ENCODE measurements around the gene NEK1. TPM values are rescaled to one million over a fixed set of nuclear protein-coding genes. Genes with fewer than 3 reads are reported as not detected.
"Not testable (repeated sequence)": the region's sequence is repeated elsewhere in the genome, so short reads cannot be mapped to it uniquely, and the experiment has no call there.

Gene NEK1
- total and polyA plus RNA-seq, 2 donors (not counting 3 experiments of a cell fraction or from before 2014, with no cell fraction given), result 2.6 to 10.1 TPM

GRCh38 chr4:169546548-169546947 lies 65.8 kb downstream of the NEK1 start:
- H3K9ac ChIP-seq (replicated peaks; ENCODE audit: extremely low read depth, insufficient read depth, low read length); H3K79me2 ChIP-seq (ENCODE audit: control insufficient read depth, insufficient read depth, low read length); H4K20me1 ChIP-seq (replicated peaks; ENCODE audit: control insufficient read depth, extremely low read depth, insufficient read depth, low read length); H3K4me1 ChIP-seq (ENCODE audit: control insufficient read depth, extremely low read depth, insufficient read depth, low read length); POLR2A ChIA-PET; H3K9me3 ChIP-seq (replicated peaks; ENCODE audit: control insufficient read depth, insufficient read depth, low read length); H3K36me3 ChIP-seq (ENCODE audit: control insufficient read depth in 2 of 2, extremely low read depth in 1 of 2, insufficient read depth in 2 of 2, low read length in 2 of 2); CTCF ChIA-PET; H2AFZ ChIP-seq (ENCODE audit: low read depth, low read length); dilution Hi-C loops (cut with MboI; ENCODE audit: extremely low pct_ligation_motif_present, low sequenced_read_pairs); H3K27ac ChIP-seq (ENCODE audit: insufficient read depth, low read depth, low read length); H3K27me3 ChIP-seq (ENCODE audit: control insufficient read depth in 2 of 2, insufficient read depth in 2 of 2, low read length in 2 of 2); FAIRE-seq; H3K9me1 ChIP-seq (replicated peaks; ENCODE audit: control insufficient read depth, extremely low read depth, insufficient read depth, low read length); H3K4me3 ChIP-seq (replicated peaks in 1 of 3; ENCODE audit: insufficient read depth in 1 of 3, low read depth in 1 of 3, low read length in 3 of 3); H3K4me2 ChIP-seq (ENCODE audit: insufficient read depth, low read length); DNase-seq (ENCODE audit: low read depth, low spot score); BruUV-seq (replicated peaks); intact Hi-C loops (cut with micrococcal nuclease): not testable (repeated sequence)

DNA sequence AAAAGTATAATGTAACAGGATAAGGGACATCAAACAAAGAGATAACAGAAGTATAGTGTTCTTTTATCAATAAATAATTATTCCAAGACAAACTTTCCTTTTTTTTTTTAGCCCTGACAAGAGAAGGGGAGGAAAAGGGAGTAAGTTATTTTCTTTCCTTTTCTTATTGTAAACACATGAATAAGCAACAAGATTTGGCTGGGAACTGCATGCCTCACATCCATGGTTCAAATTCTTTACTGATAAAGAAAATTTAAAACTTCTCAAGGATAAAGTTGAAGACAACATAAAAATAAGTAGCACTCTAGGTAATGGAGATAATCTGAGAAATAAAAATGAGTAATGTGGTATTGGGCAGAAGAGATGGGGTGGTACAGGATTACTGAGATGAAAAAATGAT lies 71.6 kb downstream of the NEK1 start:
- H3K9me3 ChIP-seq (replicated peaks; ENCODE audit: control insufficient read depth, insufficient read depth, low read length), result no peaks in the 10 kb centered on the region
- CTCF ChIA-PET, result no interaction called here
- no peak overlapping the region for H3K9ac ChIP-seq (replicated peaks; ENCODE audit: extremely low read depth, insufficient read depth, low read length)
- intact Hi-C loops (cut with micrococcal nuclease), result no loop called here
- no peak overlapping the region for H3K27ac ChIP-seq (ENCODE audit: insufficient read depth, low read depth, low read length)
- no peak for DNase-seq (ENCODE audit: low read depth, low spot score)
- BruUV-seq (replicated peaks), result no TSS peak
- POLR2A ChIA-PET, result no interaction called here
- no peaks in the 10 kb centered on the region for H4K20me1 ChIP-seq (replicated peaks; ENCODE audit: control insufficient read depth, extremely low read depth, insufficient read depth, low read length)
- TF ChIP-seq EZH2 (IDR thresholded peaks at IDR 0.05; ENCODE audit: borderline replicate concordance, low read depth, low read length, severe bottlenecking), result no peak
- no peak for TF ChIP-seq GATA2 (IDR thresholded peaks at IDR 0.05; ENCODE audit: insufficient read depth, insufficient read length, low read depth, low read length)
- TF ChIP-seq MYC (IDR thresholded peaks at IDR 0.05; ENCODE audit: low read depth, low read length), result no peak
- TF ChIP-seq, protein P1, sequence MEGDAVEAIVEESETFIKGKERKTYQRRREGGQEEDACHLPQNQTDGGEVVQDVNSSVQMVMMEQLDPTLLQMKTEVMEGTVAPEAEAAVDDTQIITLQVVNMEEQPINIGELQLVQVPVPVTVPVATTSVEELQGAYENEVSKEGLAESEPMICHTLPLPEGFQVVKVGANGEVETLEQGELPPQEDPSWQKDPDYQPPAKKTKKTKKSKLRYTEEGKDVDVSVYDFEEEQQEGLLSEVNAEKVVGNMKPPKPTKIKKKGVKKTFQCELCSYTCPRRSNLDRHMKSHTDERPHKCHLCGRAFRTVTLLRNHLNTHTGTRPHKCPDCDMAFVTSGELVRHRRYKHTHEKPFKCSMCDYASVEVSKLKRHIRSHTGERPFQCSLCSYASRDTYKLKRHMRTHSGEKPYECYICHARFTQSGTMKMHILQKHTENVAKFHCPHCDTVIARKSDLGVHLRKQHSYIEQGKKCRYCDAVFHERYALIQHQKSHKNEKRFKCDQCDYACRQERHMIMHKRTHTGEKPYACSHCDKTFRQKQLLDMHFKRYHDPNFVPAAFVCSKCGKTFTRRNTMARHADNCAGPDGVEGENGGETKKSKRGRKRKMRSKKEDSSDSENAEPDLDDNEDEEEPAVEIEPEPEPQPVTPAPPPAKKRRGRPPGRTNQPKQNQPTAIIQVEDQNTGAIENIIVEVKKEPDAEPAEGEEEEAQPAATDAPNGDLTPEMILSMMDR (IDR thresholded peaks at IDR 0.05; ENCODE audit: extremely low read depth in 1 of 2, insufficient read depth in 1 of 2, low read depth in 1 of 2, low read length in 2 of 2), result no peak
- no peak for TF ChIP-seq POLR2A (IDR thresholded peaks at IDR 0.05; ENCODE audit: low read depth, low read length)
- TF ChIP-seq JUN (IDR thresholded peaks at IDR 0.05; ENCODE audit: borderline replicate concordance, insufficient read depth, insufficient read length, low read depth), result no peak
- no peak for TF ChIP-seq FOS (IDR thresholded peaks at IDR 0.05; ENCODE audit: borderline replicate concordance, insufficient read depth, low read length)
- TF ChIP-seq, protein P2, sequence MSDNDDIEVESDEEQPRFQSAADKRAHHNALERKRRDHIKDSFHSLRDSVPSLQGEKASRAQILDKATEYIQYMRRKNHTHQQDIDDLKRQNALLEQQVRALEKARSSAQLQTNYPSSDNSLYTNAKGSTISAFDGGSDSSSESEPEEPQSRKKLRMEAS (IDR thresholded peaks at IDR 0.05; ENCODE audit: insufficient read depth, insufficient read length), result no peak
- TF ChIP-seq POLR2AphosphoS5 (IDR thresholded peaks at IDR 0.05; ENCODE audit: insufficient read depth, low read depth, low read length), result no peak
- no peaks in the 10 kb centered on the region for H3K4me1 ChIP-seq (ENCODE audit: control insufficient read depth, extremely low read depth, insufficient read depth, low read length)
- no peak overlapping the region for H3K4me2 ChIP-seq (ENCODE audit: insufficient read depth, low read length)
- H3K79me2 ChIP-seq (ENCODE audit: control insufficient read depth, insufficient read depth, low read length), result no peaks in the 10 kb centered on the region
- no peaks in the 10 kb centered on the region for H3K9me1 ChIP-seq (replicated peaks; ENCODE audit: control insufficient read depth, extremely low read depth, insufficient read depth, low read length)
- H3K27me3 ChIP-seq (ENCODE audit: control insufficient read depth in 2 of 2, insufficient read depth in 2 of 2, low read length in 2 of 2), result no peaks in the 10 kb centered on the region
- H3K36me3 ChIP-seq (ENCODE audit: control insufficient read depth in 2 of 2, extremely low read depth in 1 of 2, insufficient read depth in 2 of 2, low read length in 2 of 2), result no peaks in the 10 kb centered on the region
- FAIRE-seq, result no peak
- H3K4me3 ChIP-seq (replicated peaks in 1 of 3; ENCODE audit: insufficient read depth in 1 of 3, low read depth in 1 of 3, low read length in 3 of 3), result no peak overlapping the region
- H2AFZ ChIP-seq (ENCODE audit: low read depth, low read length), result no peak overlapping the region
- dilution Hi-C loops (cut with MboI; ENCODE audit: extremely low pct_ligation_motif_present, low sequenced_read_pairs), result no loop called here

All from endothelial cell of umbilical vein (primary cell).